Hepatocyte (in vitro differentiated cells): ENCODE results near the gene KRTAP10-3. TPM values are rescaled to one million over a fixed set of nuclear protein-coding genes. Genes with fewer than 3 reads are reported as not detected.
"Not testable (repeated sequence)": the region's sequence is repeated elsewhere in the genome, so short reads cannot be mapped to it uniquely, and the experiment has no call there.

Experiments
- DNase-seq: peaks from one replicate; pipeline ENCODE4 v3.0.0-alpha.2; 2016; ENCODE audit warnings: low spot score
- H2AFZ ChIP-seq: fragments of 200-600 bp; sonication (generic); 2 replicates; pipeline ENCODE4 v1.6.0; 2016; ENCODE audit warnings: antibody characterized with exemption, mild to moderate bottlenecking
- H3K27ac ChIP-seq: fragments of 200-600 bp; sonication (generic); 2 replicates; pipeline ENCODE4 v1.5.1; 2016; ENCODE audit warnings: mild to moderate bottlenecking
- H3K27me3 ChIP-seq: fragments of 200-600 bp; sonication (generic); 2 replicates; pipeline ENCODE4 v1.6.1; 2016
- H3K36me3 ChIP-seq: fragments of 200-600 bp; sonication (generic); replicated peaks from 2 replicates; pipeline ENCODE4 v1.5.1; 2016; ENCODE audit warnings: low read depth; ENCODE audit not compliant: insufficient read depth
- H3K4me1 ChIP-seq: fragments of 200-600 bp; sonication (generic); 2 replicates; pipeline ENCODE4 v1.5.1; 2016; ENCODE audit warnings: mild to moderate bottlenecking, moderate library complexity; ENCODE audit not compliant: insufficient read depth
- H3K4me2 ChIP-seq: fragments of 200-600 bp; sonication (generic); 2 replicates; pipeline ENCODE4 v1.6.0; 2016
- H3K4me3 ChIP-seq: fragments of 200-600 bp; sonication (generic); 2 replicates; pipeline ENCODE4 v1.5.1; 2016; ENCODE audit warnings: mild to moderate bottlenecking
- H3K79me2 ChIP-seq: fragments of 200-600 bp; sonication (generic); 2 replicates; pipeline ENCODE4 v1.6.0; 2017; ENCODE audit warnings: mild to moderate bottlenecking
- H3K9me2 ChIP-seq: fragments of 200-600 bp; sonication (generic); replicated peaks from 2 replicates; pipeline ENCODE4 v1.6.0; 2017; ENCODE audit warnings: mild to moderate bottlenecking; ENCODE audit not compliant: insufficient read depth
- H3K9me3 ChIP-seq: fragments of 200-600 bp; sonication (generic); 2 replicates; pipeline ENCODE4 v1.5.1; 2016; ENCODE audit warnings: low read depth, mild to moderate bottlenecking
- H4K20me1 ChIP-seq: fragments of 200-600 bp; sonication (generic); 2 replicates; pipeline ENCODE4 v1.6.0; 2016; ENCODE audit warnings: mild to moderate bottlenecking; ENCODE audit not compliant: insufficient read depth, poor library complexity, severe bottlenecking
- CTCF ChIP-seq: fragments of 200-600 bp; sonication (generic); IDR thresholded peaks from 2 replicates; pipeline ENCODE4 v1.5.1; 2016; ENCODE audit warnings: antibody characterized with exemption, mild to moderate bottlenecking; ENCODE audit not compliant: poor library complexity
- EZH2 ChIP-seq: fragments of 200-600 bp; sonication (generic); IDR thresholded peaks from 2 replicates; pipeline ENCODE4 v1.6.1; 2016; ENCODE audit warnings: antibody characterized with exemption, mild to moderate bottlenecking, borderline replicate concordance
- EZH2phosphoT487 ChIP-seq: fragments of 200-600 bp; sonication (generic); IDR thresholded peaks from one replicate; pipeline ENCODE4 v1.6.1; 2018; ENCODE audit warnings: antibody characterized with exemption, mild to moderate bottlenecking, low read depth, moderate library complexity; ENCODE audit not compliant: unreplicated experiment, severe bottlenecking
- WGBS: methylation state at CpG from one replicate; pipeline ENCODE4 v1.1.6; 2016; ENCODE audit warnings: low lambda C conversion rate; ENCODE audit errors: missing lambda C conversion rate; 5-methylcytosine and 5-hydroxymethylcytosine counted together
- polyA plus RNA-seq: library from polyadenylated mRNA; unstranded; fragments of >200 nt; fragmentation: Nextera tagmentation; extraction: Ambion mirVana; gene quantifications from 2 replicates; pipeline ENCODE4 v1.2.1, GENCODE V29; 2016
- total RNA-seq: library from RNA; depleted of rRNA; stranded (reverse); fragments of >200 nt; gene quantifications from 2 replicates; pipeline ENCODE4 v1.2.3, GENCODE V29; 2014

KRTAP10-3 gene
- total and polyA plus RNA-seq, 2 experiments from 2014 or later = not detected

GRCh38 chr21:44564099-44564498, 5.5 kb upstream of the KRTAP10-3 start:
- no peaks in the 10 kb centered on the region for H3K36me3 ChIP-seq
- no peaks in the 10 kb centered on the region for H3K4me1 ChIP-seq
- H3K27me3 ChIP-seq = no peaks in the 10 kb centered on the region
- no peak for DNase-seq
- H3K4me3 ChIP-seq = no peak overlapping the region
- no peak for TF ChIP-seq CTCF
- TF ChIP-seq EZH2 = no peak
- TF ChIP-seq EZH2phosphoT487 = no peak
- no peak overlapping the region for H2AFZ ChIP-seq
- no peak overlapping the region for H3K4me2 ChIP-seq
- H3K27ac ChIP-seq = no peak overlapping the region
- 94% methylated on average over 1 of the region's 1 CpG for WGBS
- no peaks in the 10 kb centered on the region for H3K9me2 ChIP-seq
- no peaks in the 10 kb centered on the region for H3K9me3 ChIP-seq
- no peaks in the 10 kb centered on the region for H4K20me1 ChIP-seq
- no peaks in the 10 kb centered on the region for H3K79me2 ChIP-seq

- not testable (repeated sequence) for H3K79me2 ChIP-seq, DNase-seq, H3K4me2 ChIP-seq, H3K36me3 ChIP-seq, H4K20me1 ChIP-seq, H3K27ac ChIP-seq, H3K27me3 ChIP-seq, H3K9me3 ChIP-seq, H3K9me2 ChIP-seq, H3K4me3 ChIP-seq, H3K4me1 ChIP-seq, H2AFZ ChIP-seq
- WGBS = 80% methylated on average over 9 of the region's 10 CpGs
Measured at GRCh38 chr21:44558329-44558675, 293 bp downstream of the KRTAP10-3 start.

GRCh38 chr21:44557491-44558328, 885 bp downstream of the KRTAP10-3 start:
- 80% methylated on average over 28 of the region's 30 CpGs for WGBS
- no peaks in the 10 kb centered on the region for H4K20me1 ChIP-seq
- no peak overlapping the region for H2AFZ ChIP-seq
- no peak overlapping the region for H3K4me2 ChIP-seq
- H3K9me2 ChIP-seq = no peaks in the 10 kb centered on the region
- no peak for DNase-seq
- no peak overlapping the region for H3K4me3 ChIP-seq
- H3K9me3 ChIP-seq = no peaks in the 10 kb centered on the region
- no peaks in the 10 kb centered on the region for H3K27me3 ChIP-seq
- no peaks in the 10 kb centered on the region for H3K79me2 ChIP-seq
- H3K27ac ChIP-seq = no peak overlapping the region
- TF ChIP-seq EZH2 (no peak), CTCF (no peak), EZH2phosphoT487 (no peak)
- H3K36me3 ChIP-seq = no peaks in the 10 kb centered on the region
- no peaks in the 10 kb centered on the region for H3K4me1 ChIP-seq

- no peak overlapping the region for H3K27ac ChIP-seq
- no peaks in the 10 kb centered on the region for H3K9me2 ChIP-seq
- no peaks in the 10 kb centered on the region for H3K4me1 ChIP-seq
- no peaks in the 10 kb centered on the region for H4K20me1 ChIP-seq
- no peaks in the 10 kb centered on the region for H3K27me3 ChIP-seq
- TF ChIP-seq CTCF = no peak
- TF ChIP-seq EZH2phosphoT487 = no peak
- TF ChIP-seq EZH2 = no peak
- no peaks in the 10 kb centered on the region for H3K79me2 ChIP-seq
- H3K36me3 ChIP-seq = no peaks in the 10 kb centered on the region
- 88% methylated on average over 9 of the region's 9 CpGs for WGBS
- H3K9me3 ChIP-seq = no peaks in the 10 kb centered on the region
- H3K4me2 ChIP-seq = no peak overlapping the region
- DNase-seq = no peak
- H2AFZ ChIP-seq = no peak overlapping the region
- no peak overlapping the region for H3K4me3 ChIP-seq
Measured at GRCh38 chr21:44556879-44557278, 1.7 kb downstream of the KRTAP10-3 start.
